RWPE2 (cell line): ENCODE measurements around the gene ZSCAN23.

Source experiments
- ATAC-seq: fragments of 200-7000 bp; cut with Tn5 transposase; 3 replicates; pipeline ENCODE4 v1.9.1; 2021; ENCODE audit warnings: low read depth
- DNase-seq: peaks from one replicate; pipeline ENCODE4 v3.0.0-alpha.2; 2020; ENCODE audit warnings: low spot score
- H3K27ac ChIP-seq: fragments of 450-650 bp; 2 replicates; pipeline ENCODE4 v1.5.1; 2017; ENCODE audit warnings: mild to moderate bottlenecking; ENCODE audit not compliant: poor library complexity, severe bottlenecking
- H3K27me3 ChIP-seq: fragments of 250-450 bp; sonication (Bioruptor Pico); 2 replicates; pipeline ENCODE4 v1.5.1; 2021; ENCODE audit warnings: mild to moderate bottlenecking, moderate library complexity; ENCODE audit not compliant: insufficient read depth, poor library complexity, severe bottlenecking
- H3K36me3 ChIP-seq: fragments of 250-450 bp; sonication (Bioruptor Pico); 2 replicates; pipeline ENCODE4 v1.5.1; 2020; ENCODE audit warnings: low read depth, mild to moderate bottlenecking, moderate library complexity
- H3K4me1 ChIP-seq: fragments of 250-450 bp; sonication (Bioruptor Pico); 2 replicates; pipeline ENCODE4 v1.5.1; 2021; ENCODE audit warnings: mild to moderate bottlenecking, moderate library complexity; ENCODE audit not compliant: insufficient read depth, poor library complexity, severe bottlenecking
- H3K4me3 ChIP-seq: fragments of 250-450 bp; sonication (Bioruptor Pico); 2 replicates; pipeline ENCODE4 v1.5.1; 2021; ENCODE audit warnings: mild to moderate bottlenecking, moderate library complexity; ENCODE audit not compliant: severe bottlenecking
- H3K9me3 ChIP-seq: fragments of 250-450 bp; sonication (Bioruptor Pico); 2 replicates; pipeline ENCODE4 v1.5.1; 2021; ENCODE audit warnings: mild to moderate bottlenecking, moderate library complexity; ENCODE audit not compliant: severe bottlenecking
- CTCF ChIP-seq: fragments of 450-650 bp; IDR thresholded peaks from one replicate; pipeline ENCODE4 v1.5.1; 2017; ENCODE audit warnings: mild to moderate bottlenecking, moderate library complexity; ENCODE audit not compliant: poor library complexity, severe bottlenecking

Gene ZSCAN23

GRCh38 chr6:28436404-28436803 lies 6.9 kb downstream of the ZSCAN23 start:
- ATAC-seq (no peak), DNase-seq (no peak)
- Histone ChIP-seq H3K4me1 (no peaks in the 10 kb centered on the region), H3K27me3 (no peaks in the 10 kb centered on the region), H3K27ac (no peak overlapping the region), H3K36me3 (peaks cover 28% of the 10 kb centered on the region; the same call in 1 of the 2 replicates), H3K9me3 (no peaks in the 10 kb centered on the region), H3K4me3 (no peak overlapping the region)
- no peak for TF ChIP-seq CTCF

DNA sequence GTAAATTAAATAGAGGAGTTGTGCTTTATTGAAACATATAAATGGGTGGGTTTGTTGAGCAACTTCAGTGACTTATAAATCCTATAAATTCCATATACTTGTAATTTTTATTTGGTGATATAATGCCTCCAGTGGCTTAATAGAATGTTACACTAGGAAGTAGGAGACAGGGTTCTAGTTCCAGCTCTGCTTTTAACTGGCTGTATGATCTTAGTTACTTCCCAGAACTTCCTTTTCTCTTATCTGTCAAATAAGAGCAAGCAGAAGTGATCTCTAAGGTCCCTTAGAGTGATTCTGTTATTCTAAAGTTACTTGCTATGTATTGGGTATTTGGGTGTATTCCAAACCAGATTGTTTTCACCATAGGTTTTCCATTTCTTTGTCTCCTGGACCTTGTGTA lies 10.2 kb downstream of the ZSCAN23 start:
- Histone ChIP-seq H3K4me3 (no peak overlapping the region), H3K9me3 (no peaks in the 10 kb centered on the region)
- DNase-seq = no peak

DNA sequence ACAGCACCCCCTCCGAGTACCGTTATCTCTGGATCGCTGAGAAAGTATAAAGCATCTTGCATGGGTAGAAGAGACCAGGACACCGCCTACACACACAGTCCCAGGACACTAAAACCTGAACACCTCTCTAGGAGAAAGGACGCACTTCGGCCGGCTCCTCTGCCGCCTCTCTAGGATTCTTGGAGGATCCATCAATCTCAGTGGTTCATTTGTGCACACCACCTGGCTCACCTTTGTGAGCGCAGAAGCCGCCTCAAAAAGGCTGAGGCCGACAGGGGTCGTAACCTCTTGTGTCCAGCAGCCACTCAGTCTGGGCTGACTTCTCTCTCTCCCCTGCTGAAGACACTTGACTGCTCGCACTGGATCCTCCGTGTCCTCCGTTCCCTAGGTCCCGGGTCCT lies 13.5 kb downstream of the ZSCAN23 start:
- no peak for DNase-seq
- Histone ChIP-seq H3K4me1 (no peaks in the 10 kb centered on the region), H3K4me3 (no peak overlapping the region), H3K27me3 (no peaks in the 10 kb centered on the region), H3K9me3 (no peaks in the 10 kb centered on the region), H3K27ac (no peak overlapping the region), H3K36me3 (peaks cover 28% of the 10 kb centered on the region; the same call in 1 of the 2 replicates)
- ATAC-seq = no peak
- no peak for TF ChIP-seq CTCF

More for the DNA sequence above, 10.2 kb downstream of the ZSCAN23 start:
- Histone ChIP-seq H3K36me3 (peaks cover 28% of the 10 kb centered on the region; the same call in 1 of the 2 replicates), H3K4me1 (no peaks in the 10 kb centered on the region), H3K27ac (no peak overlapping the region), H3K27me3 (no peaks in the 10 kb centered on the region)
- no peak for ATAC-seq
- no peak for TF ChIP-seq CTCF

DNA sequence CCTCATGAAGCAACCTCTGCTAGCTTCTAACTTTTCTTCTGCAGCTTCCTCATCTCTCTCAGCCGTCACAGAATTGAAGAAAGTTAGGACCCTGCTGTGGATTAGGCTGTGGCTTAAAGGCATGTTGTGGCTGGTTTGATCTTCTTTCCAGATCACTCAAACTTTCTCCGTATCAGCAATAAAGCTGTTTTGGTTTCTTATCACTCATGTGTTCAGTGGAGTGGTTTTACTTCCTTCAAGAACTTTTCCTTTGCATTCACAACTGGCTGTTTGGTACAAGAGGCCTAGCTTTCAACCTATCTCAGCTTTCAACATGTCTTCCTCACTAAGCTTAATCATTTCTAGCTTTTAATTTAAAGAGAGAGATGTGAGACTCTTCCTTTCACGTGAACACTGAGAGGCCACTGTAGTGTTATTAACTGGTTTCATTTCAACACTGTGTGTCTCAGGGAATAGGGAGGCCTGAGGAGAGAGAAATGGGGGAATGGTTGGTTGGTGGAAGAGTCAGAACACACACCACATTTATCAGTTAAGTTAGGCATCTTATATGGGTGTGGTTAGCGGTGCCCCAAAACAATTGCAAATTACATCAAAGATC lies 17.2 kb downstream of the ZSCAN23 start:
- no peaks in the 10 kb centered on the region for H3K36me3 ChIP-seq
- no peaks in the 10 kb centered on the region for H3K4me1 ChIP-seq
- ATAC-seq (no peak), DNase-seq (no peak)
- no peak for TF ChIP-seq CTCF
- H3K27me3 ChIP-seq = no peaks in the 10 kb centered on the region
- H3K4me3 ChIP-seq = no peak overlapping the region
- no peak overlapping the region for H3K27ac ChIP-seq
- no peaks in the 10 kb centered on the region for H3K9me3 ChIP-seq

DNA sequence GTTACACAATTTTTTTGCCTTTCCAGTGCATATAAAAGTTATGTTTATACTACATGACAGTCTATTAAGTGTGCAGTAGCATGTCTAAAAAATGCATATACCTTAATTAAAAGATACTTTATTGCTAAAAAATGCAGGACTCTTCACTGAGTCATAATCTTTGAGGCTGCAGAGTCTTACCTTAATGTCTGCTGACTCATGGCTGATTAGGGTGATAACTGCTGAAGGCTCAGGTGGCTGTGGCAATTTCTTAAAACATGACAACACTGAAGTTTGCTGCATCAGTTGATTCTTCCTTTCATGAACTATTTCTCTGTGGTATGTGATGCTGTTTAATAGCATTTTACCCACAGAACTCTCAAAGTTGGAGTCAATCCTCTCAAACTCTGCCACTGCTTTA lies 19.1 kb downstream of the ZSCAN23 start:
- Histone ChIP-seq H3K4me3 (no peak overlapping the region), H3K4me1 (no peaks in the 10 kb centered on the region), H3K27ac (no peak overlapping the region), H3K27me3 (no peaks in the 10 kb centered on the region), H3K36me3 (no peaks in the 10 kb centered on the region), H3K9me3 (no peaks in the 10 kb centered on the region)
- DNase-seq (no peak), ATAC-seq (peak; percentile 51; the same call in 2 of the 3 replicates)
- no peak for TF ChIP-seq CTCF
